NCI-H128 (cell line): ENCODE data around the gene TMEM200C.

Source experiments
- DNase-seq: peaks from one replicate; lab custom pipeline; 2025; ENCODE audit not compliant: unreplicated experiment; lab: John Stamatoyannopoulos, UW

The TMEM200C gene

DNA sequence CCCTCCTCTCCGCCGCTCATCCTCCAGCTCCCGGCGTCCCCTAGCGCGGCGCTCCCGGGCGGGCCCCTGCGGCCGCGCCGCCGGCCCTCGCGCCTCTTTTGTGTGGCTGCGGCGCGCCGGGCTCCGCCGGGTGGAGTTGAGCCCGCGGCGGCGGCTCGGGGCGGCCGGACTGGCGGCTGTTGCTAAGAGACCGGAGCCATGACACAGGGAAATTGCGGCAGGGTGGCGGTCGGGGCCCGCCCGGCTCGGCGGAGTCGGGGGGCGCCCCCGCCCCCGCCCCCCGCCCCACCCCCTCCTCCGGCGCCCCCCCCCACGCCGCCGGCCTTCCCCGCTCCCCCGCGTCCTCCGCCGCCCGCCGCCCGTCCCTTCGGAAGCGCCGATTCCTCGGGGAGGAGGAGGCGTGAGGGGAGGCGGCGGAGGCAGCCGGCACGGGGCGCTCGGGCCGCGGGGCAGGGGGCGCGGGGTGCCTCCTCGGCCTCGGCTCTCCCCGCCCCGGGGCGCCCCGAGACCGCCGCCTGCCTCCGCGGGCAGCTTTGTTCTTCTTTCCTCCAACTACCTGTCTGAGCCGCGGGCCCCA, at the start of gene TMEM200C:
Gene TMEM200C (minus strand): TSS at position 224 of the 577 bp plus-strand sequence. CDS start 3,459 bp downstream, outside the sequence.
- DNase-seq: no peak

GRCh38 chr18:5944448-5944847, 49.1 kb upstream of the TMEM200C start:
- no peak for DNase-seq

DNA sequence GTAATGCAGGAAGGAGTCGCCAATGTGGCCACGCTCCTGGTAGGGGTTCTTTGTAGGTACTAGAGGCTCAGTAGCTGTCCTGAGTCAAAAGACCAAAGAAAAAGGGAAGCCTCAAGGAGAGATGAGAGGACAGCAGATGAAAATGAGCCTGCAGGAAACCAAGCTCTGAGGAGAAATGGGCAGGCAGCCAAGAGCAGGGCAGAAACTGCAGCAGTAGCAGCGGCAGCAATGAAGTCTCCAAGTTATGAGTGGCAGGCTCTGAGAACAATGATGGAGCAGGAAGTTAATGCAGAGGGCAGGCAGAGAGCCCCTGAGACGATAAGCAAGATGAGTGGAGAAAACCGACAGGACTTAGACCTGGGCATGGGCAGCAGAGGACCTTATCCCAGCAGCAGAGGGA, 48.2 kb upstream of the TMEM200C start:
- no peak for DNase-seq

DNA sequence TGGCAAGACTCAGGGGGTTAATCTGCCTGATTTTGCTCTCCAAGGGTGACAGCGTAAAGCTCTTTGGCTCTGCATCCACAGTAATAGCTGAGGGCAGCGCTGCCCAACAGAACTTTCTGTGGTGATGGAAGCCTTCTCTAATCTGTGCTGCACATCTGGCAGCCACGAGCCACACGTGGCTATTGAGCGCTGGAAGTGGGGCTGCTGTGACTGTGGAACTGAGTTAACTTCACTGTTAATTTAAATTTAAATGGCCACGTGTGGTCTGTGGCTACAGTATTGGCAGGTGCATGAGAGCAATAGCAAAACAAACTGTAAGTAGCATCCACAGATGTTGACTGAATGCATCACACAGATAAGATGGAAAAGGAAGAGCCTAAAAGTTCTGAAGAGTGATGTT, 47.3 kb upstream of the TMEM200C start:
- no peak for DNase-seq

- no peak for DNase-seq
Measured at GRCh38 chr18:5941890-5942289, 46.6 kb upstream of the TMEM200C start.

GRCh38 chr18:5939801-5940667, 44.7 kb upstream of the TMEM200C start:
- DNase-seq: no peak

DNA sequence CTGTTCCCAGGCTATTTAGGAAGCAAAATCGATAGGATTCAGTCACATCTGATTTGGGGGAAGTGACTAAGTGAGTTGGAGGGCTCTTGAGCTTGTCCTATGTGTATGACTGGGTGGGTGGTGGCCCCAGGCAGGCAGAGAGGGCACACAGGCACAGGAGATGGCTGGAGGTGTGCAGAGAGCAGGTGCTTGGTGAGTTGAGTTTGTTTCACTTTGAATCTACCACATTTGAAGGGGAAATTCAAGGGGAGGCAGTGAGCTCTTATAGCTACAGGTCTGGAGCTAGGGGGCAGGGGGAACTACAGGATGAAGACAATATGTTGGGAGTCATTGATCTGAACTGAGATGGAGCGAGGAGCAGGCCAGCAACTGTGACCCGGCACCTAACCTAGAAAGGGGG, 42.5 kb upstream of the TMEM200C start:
- DNase-seq: no peak

GRCh38 chr18:5937121-5937520, 41.8 kb upstream of the TMEM200C start:
- DNase-seq: no peak

GRCh38 chr18:5930789-5931188, 35.5 kb upstream of the TMEM200C start:
- no peak for DNase-seq

DNA sequence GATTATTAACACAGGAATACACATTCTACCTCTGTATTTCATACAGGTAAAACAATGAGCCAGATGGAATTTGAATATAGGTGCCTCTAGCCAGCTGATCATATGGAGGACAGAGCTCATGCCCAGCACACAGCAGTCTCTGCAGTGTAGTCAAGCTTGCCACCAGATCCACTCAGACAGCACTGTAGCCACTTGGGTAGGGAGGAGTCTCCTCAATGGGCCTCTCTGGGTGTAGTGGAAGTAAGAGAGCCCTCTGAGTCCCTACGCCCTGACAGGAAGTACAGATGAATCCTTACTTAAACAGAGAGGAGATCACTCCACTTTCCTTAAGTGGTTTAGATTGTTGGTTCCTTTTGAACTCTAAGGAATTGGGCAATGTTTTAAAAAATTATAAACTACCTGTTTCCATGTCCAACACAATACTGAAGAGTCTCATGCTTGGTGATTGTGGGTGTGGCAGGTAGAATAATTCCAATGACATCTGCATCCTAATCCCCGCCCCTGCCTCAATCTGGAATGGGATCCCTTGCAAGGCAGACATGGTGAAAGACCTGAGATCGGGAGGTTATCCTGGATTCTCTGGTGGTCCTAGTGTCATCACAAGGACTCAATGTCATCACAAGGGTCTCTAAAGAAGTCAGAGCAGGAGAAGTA, 23.0 kb upstream of the TMEM200C start:
- DNase-seq: no peak

DNA sequence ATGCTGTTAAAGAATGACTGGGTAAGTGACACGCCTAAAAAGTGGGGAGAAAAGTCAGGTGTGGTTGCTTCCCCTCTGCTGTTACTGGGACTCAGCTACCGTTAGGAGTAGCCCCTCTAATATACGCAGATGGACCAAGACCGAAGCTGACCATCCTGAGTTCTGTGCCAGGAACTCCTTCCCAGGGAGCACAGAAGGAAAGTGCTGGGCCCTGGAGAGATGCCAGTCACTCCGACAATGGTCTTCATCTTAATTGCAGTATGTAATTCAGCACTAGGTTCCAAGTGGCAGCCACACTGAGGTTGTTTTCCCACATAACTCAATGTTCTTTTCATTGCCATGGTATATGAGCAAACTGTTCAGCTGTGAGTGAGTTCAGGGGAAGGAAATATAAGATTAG, 19.6 kb upstream of the TMEM200C start:
- DNase-seq: no peak

DNA sequence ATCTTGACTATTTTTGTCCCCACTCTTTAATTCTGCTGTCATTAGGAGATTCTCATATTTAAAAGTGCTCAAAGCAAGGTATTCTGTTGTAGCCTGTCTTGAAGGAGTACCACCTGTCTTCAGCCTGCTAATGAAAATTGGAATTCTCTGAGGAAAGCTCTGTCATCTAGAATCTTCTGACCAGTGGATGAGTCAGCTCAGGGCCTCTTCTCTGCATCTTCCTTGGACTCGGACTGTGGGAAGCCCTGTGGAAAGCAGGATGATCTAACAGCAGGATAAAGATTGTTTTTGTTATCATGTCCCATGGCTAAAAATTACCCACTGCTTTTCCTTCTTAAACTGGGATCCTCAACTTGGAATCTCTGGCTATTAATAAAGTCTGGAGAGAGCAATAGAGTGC, 18.7 kb upstream of the TMEM200C start:
- no peak for DNase-seq

- no peak for DNase-seq
Measured at GRCh38 chr18:5912566-5912965, 17.2 kb upstream of the TMEM200C start.

DNA sequence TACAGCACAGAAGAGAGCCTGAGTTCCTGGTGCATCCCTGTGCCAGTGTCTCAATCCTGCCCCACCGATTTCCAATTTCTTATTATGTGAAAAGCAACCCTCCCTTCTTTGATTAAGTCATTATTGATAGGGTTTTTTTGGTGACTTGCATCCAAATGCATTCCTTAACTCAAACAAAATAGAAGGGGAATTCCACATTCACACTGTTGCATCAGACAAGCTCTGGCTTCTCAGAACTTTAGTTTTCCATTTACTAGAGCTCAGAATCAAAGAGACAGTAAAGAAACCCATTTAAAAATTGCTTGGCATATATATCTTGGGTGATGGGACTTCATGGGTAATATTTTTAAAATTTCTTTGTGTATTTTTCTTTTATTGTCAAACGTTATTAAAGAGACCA, 13.8 kb upstream of the TMEM200C start:
- DNase-seq: no peak

DNA sequence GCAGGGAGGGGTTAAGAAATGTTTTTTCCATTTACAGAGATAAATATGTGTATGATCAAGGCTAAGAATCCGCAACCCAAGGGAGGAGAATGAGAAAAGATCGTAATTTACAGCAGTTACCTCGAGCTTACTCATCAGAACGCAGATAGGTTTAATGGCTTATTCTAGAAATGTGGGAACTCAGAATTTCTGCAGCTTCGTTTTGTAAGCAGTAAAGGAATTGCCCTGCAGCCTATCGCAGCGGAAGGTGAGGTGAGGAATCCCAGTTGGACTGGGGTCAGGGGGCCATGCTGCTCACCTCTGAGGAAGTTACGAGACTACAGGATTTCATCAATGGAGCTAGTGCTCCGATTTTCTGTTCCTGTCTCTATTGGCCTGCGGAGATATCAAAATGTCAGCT, 8.1 kb upstream of the TMEM200C start:
- no peak for DNase-seq

DNA sequence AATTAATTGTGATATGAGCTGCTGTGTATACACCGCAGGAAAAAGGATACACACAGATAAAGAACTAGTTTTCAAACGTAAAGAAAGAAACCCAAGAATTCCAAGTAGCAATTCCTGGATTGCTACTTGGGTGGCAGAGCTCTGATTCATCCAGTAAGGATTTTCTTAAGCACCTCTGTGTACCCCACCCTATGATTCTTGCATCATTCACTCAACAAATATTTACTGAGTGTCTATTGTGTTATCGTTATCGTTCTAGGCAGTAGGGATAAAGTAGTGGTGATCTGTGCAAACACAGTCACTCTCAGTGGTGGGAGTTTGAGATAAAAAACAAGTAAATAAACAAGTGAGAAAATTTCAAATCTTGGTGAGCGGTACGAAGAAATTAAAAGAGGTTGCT, 4.9 kb upstream of the TMEM200C start:
- DNase-seq: no peak

DNA sequence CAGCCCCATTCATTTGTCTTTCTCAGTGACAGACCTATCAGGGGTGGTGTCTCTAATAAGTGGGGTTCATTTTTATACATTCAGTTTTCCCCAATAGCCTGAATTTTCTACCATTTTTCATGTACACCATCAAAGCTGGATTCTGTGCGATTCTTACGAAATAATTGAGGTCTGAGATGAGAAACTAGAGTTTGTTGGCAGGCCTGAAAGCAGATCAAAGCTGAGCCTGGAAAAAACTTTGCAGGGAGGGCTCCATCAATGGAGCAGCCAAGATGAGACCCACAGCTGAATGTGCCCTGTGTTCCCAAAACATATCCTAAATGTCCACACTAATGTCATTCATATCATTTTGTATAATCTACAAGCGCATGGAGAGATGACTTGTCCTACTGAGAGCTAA, 4.5 kb upstream of the TMEM200C start:
- no peak for DNase-seq

GRCh38 chr18:5895876-5896740, 786 bp upstream of the TMEM200C start:
- peak; percentile 20 for DNase-seq

- no peak for DNase-seq
Measured at GRCh38 chr18:5894611-5895298, 567 bp downstream of the TMEM200C start.

DNA sequence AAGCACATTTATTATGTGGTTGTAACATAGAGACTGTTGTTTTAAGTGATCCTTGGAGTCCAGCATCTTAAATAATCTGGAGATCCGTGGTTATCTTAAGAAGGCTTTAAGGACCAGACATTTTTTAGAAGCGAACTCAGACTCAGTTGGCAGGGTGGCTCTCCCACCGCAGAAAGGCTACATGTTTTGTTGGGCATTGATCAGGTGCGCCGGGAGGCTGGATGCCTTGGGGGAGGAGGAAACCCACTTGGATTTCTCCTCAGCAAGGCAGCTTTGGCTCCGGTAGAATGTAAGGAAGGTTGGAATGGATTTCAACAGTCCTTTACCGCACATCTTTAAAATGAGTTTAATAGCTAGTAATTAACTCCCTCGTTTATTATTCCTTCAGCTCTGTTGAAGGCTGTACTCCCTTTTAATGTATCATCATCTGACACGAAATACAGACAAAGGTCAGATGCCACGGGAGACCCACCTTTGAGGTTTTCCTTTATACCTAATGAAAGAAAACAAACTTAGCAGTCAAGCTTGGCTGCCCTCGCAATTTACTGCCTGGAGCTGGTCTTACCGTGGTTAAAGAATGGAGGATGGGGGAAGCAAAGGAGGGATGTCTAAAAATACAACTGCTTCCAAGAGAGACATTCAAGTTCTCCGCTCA, 1.2 kb downstream of the TMEM200C start:
- DNase-seq: no peak
